HG03565 (cell line): ENCODE measurements around the gene INPP5A.

Source experiments
- ATAC-seq: cut with Tn5 transposase; IDR thresholded peaks from one replicate; pipeline ENCODE4 v1.9.1; 2021; ENCODE audit warnings: mild to moderate bottlenecking, moderate library complexity; ENCODE audit not compliant: unreplicated experiment

The INPP5A gene

GRCh38 chr10:132517951-132518521, 19.6 kb upstream of the INPP5A start:
- no peak for ATAC-seq

GRCh38 chr10:132518572-132519381, 18.8 kb upstream of the INPP5A start:
- no peak for ATAC-seq

GRCh38 chr10:132519382-132520176, 18.0 kb upstream of the INPP5A start:
- ATAC-seq, result no peak

GRCh38 chr10:132520177-132520811, 17.3 kb upstream of the INPP5A start:
- ATAC-seq, result no peak

DNA sequence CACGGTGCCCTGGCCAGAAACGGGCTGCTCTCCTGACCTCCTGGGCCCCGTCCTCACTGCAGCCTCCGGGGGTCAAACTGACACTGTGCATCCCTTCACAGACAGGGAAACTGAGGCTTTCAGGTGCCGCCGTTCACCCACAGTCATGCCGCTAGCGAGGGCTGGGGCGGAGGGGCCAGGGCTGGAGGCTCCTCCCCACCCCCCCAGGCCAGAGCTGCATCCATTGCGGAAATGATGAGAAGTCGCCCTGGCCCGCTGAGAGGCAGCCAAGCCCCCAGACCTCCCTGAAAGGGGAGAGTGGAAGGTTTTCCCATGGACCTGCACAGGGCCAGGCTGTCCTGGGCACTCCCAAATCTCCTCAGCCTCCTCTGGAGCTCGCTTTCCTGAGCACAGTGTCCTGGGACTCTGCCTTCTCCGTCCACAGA, 16.5 kb upstream of the INPP5A start:
- ATAC-seq, result no peak

DNA sequence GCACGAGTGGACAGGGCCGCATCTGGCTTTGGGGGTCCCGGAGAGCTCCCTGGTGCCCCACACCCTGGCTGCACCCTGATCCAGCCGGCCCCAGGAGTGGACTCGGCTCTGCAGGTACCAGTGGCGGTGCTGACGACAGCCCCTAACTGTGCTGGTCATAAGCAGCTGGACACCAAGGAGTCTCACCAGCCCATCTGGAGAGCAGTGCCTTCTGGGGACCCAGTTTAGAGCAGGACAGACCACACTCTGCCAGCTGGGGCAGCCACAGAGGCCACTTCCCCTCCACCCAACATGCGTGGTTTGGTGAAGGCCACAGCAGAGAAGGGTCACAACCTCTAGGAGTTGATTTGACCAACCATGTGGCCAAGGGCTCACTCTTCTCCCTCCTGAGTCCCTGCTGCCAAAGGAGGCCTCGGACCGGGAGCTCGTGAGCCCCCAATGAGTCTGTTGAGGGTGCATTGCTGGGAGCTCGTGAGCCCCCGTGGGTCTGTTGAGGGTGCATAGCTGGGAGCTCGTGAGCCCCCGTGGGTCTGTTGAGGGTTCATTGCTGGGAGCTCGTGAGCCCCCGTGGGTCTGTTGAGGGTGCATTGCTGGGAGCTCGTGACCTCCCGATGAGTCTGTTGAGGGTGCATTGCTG, 16.0 kb upstream of the INPP5A start:
- ATAC-seq, result no peak

DNA sequence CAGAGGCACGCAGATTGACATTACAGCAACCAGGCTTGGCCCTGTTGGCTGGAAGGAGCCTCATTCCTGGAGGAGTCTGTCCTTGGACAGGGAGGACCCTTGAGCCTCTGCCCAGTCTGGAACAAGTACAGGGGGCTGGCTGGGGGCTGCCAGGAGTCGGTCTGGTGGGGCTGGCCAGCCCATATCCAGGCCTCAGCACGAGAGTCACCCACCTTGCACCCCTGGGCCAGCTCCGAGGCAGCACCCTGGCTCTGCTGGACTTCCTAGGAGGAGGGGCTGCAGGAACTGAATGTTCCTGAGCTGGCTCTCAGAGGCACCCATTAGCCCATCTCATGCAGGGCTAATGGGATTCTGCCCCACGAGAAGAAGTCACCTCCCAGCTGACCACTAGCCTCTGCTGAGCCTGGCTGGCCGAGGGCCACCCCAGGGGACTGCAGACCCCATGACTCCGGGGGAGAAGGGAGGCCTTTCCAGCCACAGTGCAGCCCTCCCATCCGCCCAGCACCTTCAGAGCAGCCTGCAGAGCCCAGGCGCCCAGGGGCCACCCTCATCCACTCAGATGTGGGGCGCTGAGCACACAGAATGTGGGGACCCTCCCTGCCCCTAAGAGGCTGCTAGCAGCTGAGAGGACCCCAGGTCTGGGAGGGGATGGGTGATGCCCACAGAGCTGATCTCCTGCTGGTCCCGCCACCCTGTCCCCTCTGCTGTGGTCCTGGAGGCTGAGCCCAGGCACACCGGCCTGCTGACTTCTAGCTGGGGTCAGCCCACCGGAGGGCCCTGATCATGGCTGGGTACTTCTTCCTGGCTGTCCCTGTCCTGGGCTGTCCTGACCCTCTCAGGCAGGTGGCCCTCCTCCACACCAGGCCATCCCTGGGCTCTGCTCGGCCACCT, 14.8 kb upstream of the INPP5A start:
- no peak for ATAC-seq

GRCh38 chr10:132523561-132524442, 13.8 kb upstream of the INPP5A start:
- ATAC-seq, result no peak

DNA sequence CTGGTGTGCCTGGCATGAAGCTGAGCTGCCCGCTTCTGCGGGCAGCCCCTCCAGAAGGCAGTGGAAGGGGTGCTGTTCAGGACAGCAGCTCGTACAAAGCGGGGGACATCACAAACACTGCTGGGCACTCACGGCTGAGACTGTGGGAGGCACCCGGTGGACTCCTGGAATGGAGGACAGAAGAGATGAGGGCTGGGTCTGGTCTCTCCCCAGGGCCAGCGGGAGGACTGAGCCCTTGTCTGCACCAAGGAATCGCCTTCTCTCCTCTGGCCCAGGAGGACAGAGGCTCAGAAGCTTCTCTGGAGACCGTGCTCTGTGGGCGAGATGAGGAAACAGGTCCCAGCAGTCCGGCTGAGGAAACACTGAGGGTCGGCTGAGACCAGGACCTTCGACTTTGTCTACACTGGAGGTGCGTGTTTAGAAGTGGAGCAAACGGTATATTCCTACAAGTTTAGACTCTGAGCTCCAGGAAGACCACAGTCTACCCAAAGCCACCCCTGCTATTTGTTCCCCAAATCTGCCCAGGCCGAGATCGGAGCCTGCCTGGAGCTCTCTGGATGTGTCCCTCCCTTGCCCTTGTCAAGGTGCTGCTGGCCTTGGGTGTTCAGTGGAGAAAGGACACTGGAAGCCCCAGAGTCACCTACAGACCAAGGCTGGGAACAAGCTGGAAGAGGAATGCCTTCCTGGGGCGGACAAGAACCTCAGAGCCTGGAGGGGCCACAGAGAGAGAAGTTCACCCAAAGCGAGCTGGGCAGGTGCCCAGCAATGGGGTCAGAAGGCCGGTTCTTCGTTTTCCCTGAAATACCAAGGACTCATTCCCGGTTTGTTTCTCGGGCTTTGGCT, 12.9 kb upstream of the INPP5A start:
- no peak for ATAC-seq

GRCh38 chr10:132526676-132527075, 10.9 kb upstream of the INPP5A start:
- no peak for ATAC-seq

DNA sequence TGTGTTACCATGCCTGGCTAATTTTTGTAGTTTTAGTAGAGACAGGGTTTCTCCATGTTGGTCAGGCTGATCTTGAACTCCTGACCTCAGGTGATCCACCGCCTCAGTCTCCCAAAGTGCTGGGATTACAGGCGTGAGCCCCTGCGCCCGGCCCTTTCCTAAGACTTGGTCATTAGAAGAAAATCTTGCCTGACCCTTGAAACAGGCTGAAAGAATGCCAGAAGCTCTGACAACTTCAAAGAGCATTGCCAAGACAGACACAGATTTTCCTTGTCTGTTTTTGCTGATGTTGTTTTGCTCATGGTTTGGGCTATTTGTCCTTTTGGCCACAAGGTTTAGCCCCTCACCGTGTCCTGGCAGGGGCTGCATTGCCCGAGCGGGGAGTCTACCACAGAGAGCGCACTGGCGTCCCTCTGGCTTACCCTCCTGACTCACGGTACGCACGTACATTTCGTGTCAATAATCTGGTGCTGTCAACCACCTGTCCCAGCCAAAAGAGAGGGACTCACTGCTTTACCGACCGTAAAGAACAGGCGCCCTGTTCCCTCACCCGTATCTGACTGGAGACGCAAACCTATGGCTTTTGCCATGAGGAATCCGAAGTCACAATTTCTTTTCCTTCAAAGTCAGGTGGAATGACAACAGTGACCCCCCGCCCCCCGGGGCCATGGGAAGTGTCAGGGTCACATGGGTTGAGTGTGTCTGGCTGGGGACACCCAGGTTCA, 10.1 kb upstream of the INPP5A start:
- ATAC-seq, result no peak

- no peak for ATAC-seq
Measured at GRCh38 chr10:132528064-132528691, 9.4 kb upstream of the INPP5A start.

DNA sequence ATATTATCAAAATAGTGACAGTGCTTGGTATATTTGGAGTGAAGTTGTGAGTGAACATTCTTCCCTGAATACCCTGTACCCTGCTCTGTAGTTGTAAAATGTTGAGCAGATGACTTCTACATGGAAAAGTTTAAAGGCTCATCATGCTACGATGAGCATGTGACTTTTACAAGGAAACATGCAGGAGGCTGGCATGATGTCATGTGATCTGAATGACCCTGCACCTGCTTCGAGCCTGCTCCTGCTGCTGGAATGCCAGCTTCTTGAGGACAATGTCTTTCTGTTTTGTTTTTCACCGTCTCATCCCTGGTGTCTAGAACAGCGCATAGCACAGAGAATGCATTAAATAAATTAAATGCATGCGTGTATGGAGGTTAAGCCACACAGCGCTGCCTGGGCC, 5.4 kb upstream of the INPP5A start:
- ATAC-seq, result no peak

DNA sequence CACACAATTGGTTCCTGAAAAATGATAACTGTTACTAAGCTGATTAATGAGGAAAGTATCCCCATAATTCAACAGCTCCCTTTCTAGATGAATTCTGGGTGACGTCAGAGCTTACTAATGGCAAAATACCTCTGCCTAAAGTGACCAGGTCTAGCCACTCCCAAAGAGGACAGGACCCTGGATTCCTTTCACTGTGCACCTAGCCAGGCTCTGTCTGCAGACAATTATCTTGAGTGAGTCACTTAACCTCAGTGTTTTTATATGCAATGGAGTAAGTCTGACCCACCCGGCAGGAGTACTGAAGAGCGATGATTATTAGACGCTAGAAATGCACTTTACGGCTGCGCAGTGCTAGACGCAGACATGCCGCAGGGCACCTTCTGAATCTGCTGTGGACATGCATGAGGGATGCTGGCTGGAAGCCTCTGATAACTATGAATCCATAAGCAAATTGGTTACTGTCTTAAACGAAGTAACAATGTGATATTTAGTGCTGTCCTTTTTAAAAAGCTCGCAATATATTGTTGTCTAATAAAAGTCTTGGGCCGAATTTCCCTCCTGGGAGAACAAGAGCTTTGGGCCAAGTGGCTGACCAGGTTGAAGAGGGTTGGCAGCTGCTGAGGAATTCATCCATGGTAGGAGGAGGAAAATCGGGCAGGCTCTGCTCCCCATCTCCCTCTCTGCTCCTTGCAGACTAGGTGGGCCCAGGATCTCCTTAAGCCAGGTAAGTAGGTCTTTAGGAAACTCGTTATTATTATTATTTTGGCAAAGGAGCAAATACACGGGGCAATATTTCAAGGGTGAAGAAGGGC, 4.6 kb upstream of the INPP5A start:
- ATAC-seq, result no peak

- ATAC-seq, result no peak
Measured at GRCh38 chr10:132533571-132534260, 3.9 kb upstream of the INPP5A start.
